HG03060 (cell line): ENCODE results near the gene MYBPC1.
"Not testable (repeated sequence)": the region's sequence is repeated elsewhere in the genome, so short reads cannot be mapped to it uniquely, and the experiment has no call there.

ENCODE experiments used
- ATAC-seq: cut with Tn5 transposase; IDR thresholded peaks from one replicate; pipeline ENCODE4 v1.9.1; 2021; ENCODE audit warnings: low read depth, moderate number of reproducible peaks; ENCODE audit not compliant: unreplicated experiment

Gene MYBPC1

DNA sequence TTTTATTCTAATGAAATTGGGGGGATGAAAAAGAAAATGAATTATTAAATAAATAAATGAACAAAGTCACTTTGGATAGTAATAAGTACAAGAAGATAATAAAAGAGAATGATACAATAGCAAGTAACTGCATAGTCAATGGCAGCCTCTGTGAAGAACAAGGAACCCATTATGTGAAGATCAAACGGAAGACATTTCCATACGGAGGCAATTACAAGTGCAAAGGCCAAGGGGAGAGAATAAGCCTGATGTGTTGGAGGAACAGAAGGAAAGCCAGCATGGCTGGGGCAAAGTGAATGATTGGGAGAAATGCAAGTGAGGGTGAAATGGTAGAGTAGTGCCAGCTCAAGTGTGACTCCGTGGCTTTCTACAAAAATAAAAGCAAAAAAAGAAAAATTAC, 58.7 kb downstream of the MYBPC1 start:
- ATAC-seq: no peak

DNA sequence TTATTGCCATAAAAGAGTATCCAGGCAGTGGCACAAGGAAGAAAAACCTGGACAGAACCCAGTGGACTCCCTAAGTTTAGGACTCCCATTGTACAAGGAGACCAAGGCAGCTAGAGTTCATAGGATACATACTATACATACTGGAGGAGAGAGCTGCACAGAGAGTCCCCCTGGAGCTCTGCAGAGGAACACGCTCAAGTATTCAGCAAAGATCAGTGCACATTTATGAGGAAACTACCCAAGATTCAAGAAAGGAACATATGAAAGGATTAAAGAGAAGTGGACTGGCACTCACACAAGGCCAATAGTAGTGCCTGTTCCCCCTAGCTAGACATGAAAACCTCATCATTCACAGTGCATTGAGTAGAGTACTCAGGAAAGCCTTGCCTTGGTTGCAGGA, 59.7 kb downstream of the MYBPC1 start:
- no peak for ATAC-seq

DNA sequence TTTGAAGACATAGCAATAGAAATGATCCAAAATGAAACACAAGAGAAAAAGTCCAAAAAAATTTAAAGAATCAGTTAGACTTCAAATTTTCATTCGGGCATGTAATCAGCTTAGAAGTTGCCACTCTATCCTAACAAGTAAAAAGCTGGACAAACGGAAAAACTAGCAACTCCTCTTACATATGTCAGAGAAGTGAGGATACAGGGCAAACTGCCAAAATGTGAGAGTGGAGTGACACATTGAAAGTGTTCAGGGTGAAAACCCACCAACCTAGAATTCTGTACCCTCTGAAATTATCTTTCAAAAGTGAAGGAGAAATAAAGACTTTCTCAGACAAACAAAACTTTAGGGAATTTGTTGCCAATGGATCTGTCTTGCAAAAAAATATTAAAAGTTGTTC, 60.6 kb downstream of the MYBPC1 start:
- no peak for ATAC-seq

DNA sequence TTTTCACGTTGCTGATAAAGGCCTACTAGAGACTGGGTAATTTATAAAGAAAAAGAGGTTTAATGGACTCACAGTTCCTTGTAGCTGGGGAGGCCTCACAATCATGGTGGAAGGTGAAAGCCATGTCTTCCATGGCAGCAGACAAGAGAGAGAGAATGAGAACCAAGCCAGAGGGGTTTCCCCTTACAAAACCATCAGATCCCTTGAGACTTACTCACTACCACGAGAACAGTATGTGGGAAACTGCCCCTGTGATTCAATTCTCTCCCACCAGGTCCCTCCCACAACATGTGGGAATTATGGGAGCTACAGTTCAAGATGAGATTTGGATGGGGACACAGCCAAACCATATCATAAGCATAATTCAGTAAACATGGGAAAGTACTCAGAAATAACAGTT, 65.9 kb downstream of the MYBPC1 start:
- ATAC-seq: not testable (repeated sequence)

DNA sequence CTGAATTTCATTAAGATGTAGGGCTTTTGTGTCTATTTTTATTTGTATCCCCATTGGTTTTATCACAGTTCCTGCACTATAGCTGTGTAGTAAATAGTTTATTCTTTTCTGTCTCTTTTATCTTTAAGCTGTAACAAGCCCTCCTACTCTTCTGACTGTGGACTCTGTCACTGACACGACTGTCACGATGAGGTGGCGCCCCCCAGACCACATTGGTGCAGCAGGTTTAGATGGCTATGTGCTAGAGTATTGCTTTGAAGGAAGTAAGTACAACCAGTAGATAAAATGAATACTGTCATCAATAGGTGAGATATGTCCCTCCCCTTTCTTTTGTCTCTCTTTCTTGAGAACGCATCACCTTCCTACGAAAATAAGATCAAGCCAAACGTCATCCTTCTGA, 68.5 kb downstream of the MYBPC1 start:
- no peak for ATAC-seq

DNA sequence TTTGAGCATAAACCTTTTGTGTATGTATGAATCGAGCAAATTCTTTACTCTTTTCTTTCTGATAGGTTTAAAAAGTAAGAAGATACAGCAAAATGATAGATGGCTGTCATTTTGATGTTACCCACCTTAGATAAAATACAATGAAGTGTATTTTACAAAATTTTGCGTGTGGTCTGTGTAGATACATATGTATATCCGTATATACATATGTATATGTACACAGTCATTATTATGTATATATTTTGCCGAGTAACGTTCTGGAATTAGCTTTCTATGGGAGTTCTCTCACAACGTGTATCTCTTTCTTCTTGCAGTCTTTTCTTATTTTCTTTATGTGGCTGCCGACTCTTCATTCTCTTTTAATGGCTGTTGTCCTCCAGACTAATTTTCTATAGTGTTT, 70.2 kb downstream of the MYBPC1 start:
- no peak for ATAC-seq

DNA sequence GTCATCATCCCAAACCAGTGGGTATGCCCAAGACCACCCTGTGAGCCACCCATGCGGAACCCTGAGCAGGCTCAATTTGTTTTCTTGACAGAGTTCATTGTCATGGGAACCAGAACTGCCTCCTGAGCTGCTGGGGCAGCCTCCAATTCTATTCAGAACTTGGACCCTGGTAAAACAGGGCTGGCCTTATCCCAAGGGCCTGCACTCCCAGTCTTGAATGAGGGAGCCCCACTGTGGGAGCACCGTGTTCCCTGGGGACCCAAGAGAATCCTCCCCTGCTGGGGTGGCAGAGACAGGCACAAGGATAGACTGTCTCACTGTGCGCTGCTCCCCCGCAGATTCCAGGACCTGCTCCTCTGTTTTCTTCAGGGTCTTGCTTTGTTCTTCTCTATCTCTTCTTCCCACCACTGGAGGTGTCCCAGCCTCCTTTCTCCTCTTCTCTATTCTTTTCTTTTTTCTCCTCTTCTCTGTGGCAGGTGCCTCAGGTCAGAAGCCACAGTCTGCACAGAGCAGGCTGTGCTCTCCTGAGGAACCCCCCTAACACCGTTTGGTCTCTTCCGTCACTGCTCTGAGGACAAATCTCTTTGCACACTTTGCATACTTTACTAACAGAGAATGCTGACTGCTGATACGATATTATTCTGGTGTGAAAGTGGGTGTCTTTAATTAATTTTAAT, 71.4 kb downstream of the MYBPC1 start:
- no peak for ATAC-seq

DNA sequence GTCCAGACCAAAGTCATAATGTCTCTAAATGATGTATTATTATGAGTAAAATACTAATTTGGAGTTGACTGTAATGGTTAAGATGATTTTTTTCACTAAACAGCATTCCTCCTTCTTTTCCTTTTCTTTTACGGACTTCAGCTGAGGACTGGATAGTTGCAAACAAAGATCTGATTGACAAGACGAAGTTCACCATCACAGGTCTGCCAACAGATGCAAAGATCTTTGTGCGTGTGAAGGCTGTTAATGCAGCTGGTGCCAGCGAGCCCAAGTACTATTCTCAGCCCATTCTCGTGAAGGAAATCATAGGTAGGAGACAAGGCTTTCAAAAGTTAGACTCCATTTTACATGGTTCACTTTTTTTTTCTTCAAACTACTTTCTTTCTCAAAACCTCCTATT, 72.8 kb downstream of the MYBPC1 start:
- no peak for ATAC-seq

DNA sequence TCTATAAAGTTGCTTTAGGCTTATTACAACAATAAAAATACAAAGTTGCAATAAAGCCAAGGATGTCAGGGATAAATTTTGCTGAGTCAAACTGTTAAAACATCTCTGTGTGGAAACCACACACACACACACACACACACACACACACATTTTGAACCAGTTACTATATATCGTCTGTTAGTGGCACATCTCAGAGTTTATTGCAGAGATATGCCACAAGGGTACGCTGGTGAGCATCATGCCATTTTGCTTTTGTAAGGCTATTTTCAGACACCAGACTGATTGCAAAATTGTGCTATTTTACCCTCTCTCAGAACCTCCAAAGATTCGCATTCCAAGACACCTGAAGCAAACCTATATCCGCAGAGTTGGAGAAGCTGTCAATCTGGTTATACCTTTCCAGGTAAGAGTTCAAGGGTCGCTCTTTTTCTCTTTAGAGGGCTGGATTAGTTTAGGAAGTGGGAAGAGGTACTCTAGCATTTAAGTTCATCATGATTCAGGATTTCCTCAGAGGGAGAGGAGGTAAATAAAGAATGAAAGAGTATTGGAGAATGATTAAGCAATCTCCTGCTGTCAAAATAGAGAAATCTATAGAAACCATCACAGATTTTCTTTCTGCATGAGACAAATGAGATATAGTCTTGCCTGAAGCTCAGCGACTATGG, 75.4 kb downstream of the MYBPC1 start:
- ATAC-seq: no peak

DNA sequence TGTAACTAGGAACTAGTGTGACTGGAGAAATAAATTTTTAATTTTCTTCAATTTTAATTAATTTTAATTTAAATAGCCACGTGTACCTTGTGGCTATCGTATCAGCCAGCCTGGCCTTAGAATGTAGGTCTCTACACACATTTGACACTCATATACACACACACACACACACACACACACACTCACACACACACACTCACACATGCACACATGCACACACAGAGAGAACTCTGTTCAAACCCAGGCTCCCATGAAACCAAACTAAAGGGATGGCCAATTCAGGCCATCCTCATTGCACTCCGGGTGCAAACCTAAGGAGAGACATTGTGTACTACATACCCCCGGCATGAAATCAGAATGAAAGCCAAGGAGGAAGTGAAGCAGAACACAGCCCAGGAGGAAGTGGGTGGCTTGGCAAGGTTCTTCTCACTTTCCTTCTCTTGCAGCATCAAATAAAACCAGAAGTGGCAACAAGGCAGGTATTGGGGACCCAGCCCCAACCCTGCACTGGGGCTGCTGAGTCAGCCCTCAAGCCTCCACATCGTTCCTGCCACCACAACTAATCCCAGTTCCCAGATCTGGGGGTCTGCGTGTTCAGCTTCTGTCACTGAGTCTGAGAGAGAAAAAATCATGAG, 76.5 kb downstream of the MYBPC1 start:
- peak; percentile 64 for ATAC-seq

DNA sequence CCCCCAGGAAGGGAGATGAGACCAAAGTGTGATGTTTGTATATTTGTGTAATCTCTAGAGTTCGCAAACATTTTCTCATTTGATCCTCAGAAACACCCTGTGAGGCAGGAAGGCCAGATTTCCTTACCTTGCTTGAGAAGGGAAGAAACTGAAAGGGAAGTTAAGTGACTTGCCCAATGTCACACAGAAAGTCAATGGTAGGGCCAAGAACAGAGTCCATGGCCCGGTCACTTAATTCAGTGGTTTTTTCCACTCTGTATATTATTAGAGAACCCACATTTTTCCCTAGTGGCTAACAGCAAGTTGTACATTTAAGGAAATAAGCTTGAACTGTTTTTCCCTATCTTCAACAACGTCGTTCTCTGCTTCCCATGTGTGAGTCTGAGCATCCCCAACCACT, 77.1 kb downstream of the MYBPC1 start:
- ATAC-seq: no peak

DNA sequence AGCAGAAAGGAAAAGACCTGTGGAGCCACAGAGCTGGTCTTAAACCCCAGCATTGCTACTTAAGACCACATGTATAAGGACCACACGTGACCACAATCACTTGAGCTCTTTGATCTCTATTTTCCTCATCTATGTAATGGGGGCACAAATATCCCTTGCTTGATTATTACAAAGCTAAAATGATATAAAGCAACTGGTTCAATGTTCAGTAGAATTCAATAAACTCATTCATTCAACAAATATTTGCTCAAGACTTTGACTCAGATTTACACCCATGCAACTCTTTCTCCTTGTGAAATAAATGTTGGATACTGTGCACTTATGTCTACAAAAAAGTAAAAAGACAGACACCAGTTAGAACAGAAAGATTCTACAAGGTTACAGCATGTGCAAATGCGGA, 80.8 kb downstream of the MYBPC1 start:
- no peak for ATAC-seq

DNA sequence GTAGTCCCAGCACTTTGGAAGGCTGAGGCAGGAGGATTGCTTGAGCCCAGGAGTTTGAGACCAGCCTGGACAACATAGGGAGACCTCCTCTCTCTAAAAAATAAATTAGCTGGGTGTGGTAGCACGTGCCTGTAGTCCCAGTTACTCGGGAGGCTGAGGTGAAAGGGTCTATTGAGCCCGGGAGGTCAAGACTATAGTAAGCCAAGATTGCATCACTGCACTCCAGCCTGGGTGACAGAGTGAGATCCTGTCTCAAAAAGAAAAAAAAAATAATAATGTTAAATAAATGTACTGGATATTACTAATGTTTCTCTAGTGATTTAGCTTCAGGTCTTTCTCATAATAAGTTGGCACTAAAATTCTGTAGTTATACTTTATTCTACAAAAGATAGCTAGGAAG, 81.7 kb downstream of the MYBPC1 start:
- ATAC-seq: not testable (repeated sequence)

DNA sequence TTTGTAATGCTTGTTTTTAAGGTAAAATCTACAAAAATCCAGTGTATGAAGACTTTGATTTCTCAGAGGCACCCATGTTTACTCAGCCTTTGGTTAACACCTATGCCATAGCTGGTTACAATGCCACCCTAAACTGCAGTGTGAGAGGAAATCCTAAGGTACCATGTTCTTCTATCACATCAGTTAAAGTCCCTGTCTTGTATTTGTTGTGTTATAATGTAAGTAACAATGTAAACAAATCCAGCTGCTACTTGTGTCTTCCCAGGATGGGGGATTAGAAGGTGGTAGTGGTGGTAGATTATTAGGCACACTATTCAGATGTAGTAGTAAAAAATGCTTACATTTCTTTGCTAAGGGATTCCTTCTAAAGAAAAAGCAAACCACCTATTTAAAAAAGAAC, 83.3 kb downstream of the MYBPC1 start:
- no peak for ATAC-seq

DNA sequence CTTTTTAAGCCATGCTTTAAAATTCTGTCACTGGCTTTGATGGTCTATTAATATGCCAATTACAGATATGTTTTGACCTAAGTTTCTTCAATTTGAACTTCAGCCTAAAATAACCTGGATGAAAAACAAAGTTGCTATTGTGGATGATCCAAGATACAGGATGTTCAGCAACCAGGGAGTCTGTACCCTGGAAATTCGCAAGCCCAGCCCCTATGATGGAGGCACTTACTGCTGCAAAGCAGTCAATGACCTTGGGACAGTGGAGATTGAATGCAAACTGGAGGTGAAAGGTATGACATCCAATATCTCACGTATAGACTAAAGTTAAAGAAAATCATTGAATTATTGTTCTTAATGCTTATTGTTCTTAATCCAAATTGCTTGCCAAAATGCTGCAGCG, 85.5 kb downstream of the MYBPC1 start:
- no peak for ATAC-seq

DNA sequence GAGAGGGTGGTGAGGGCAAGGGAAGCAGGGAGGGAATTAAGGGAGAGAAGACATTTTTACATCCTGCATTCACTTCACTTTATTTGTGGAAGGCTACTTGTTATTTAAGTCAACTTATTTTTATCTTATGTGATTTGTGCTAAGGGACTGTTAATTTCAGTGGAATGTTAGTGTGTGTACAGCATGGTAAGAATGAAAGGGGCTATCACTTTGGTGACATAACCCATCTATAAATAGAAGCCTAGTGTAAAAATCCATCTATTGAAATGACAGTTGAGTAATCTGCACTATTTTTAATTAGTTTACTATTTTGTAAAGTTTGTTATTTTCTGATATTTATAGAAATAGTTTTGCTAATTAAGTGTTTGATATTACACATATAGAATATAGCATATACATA, 85.9 kb downstream of the MYBPC1 start:
- ATAC-seq: no peak

DNA sequence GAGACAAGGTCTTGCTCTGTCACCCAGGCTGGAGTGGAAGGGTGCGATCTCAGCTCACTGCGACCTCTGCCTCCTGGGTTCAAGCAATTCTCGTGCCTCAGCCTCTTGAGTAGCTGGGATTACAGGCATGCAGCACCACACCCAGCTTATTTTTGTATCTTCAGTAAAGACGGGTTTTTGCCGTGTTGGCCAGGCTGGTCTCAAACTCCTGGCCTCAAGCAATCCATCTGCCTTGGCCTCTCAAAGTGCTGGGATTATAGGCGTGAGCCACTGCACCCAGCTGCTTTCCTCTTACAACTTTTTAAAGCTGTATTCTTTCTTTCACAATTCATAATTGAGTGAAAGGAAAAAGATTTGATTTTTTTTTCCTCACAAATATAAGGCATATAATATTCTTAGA, 86.9 kb downstream of the MYBPC1 start:
- ATAC-seq: not testable (repeated sequence)

DNA sequence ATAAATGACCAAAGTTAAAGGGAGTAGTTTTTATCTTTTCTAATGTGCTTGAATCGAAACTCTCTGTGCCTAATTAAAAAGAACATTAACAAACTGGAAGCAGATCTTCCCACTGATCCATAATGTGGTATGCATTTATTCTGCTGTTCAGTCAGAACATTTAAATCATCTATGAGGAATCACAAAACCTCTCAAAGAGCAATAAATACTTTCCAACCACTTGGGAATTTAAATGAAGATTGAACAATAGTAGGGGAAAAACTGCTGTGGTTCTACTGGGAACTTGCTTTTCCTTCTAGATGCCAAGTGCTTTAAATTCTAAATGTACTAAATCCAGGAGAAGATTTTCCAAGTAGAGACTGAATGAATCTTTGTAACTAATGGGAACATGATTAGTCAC, 90.3 kb downstream of the MYBPC1 start:
- no peak for ATAC-seq

DNA sequence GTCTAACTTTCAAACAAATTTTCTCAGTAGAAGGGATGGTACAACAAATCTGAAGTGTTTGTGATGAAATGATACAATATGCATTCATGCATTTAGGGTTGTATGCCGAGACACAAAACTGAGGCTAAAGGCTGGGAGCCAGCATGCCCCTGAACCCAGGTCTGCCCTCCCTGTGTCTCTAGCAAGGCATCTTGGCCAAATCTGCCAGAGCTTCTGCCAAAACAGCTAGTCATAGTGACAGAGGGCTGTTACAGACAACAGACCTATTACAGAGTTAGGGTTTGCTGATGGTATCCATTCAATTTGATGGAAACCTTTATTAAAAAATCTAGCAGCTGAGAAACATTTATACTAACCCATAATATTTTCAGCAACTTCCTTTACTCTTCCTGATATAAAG, 91.4 kb downstream of the MYBPC1 start:
- no peak for ATAC-seq

DNA sequence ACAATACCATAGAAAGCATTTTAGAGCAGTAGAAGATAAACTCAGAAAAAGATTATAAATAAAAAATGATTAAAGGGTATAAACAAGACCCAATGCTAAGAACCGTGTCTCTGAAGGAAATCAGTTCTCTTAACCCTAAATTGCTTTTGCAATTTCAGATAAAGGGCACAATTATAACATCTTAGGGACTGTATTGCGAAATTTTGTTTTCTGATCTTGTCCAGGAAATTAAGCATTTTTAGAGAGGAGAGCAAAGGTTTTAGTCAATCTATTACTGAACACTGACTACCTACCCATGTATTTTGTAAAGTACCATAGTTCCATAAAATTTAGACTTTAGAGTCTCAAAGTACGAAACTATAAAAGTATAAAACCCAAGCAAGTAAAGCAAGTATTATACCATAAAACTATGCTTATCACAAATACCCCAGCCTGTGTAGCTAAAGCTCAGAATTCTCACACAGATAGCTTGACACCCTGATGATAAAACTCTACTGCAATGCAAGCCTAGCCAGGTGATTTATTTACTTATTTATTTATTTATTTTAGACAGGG, 95.8 kb downstream of the MYBPC1 start:
- no peak for ATAC-seq

DNA sequence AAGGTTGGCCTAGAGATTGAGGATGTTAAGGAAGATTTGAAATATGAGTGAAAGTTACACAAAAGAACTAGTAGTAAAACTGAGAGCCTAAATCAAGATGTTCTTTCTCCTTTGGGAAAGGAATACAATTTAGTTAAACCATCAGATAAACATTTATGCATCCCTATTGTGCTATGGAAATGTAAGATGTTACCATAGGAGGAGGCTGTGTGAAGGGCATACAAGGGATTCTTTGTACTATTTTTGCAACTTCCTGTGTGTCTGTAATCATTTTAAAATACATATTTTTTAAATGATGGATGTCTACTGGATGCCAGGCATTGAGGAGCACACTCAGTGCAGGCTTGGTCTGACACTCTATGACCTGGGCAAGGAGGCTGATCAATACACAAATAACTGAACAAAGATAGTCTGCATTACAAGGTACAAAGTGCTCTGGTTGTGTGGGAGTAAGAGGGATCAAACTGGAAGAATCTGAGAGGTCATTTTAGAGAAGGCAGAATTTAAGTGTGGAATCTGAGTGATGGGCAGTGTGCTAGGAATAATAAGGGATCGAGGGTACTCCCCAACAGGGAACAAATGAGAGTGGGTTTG, 96.8 kb downstream of the MYBPC1 start:
- ATAC-seq: no peak
